A549 (cell line): ENCODE results near the gene RELN. TPM values are rescaled to one million over a fixed set of nuclear protein-coding genes. Genes with fewer than 3 reads are reported as not detected.

Experiments
- ATAC-seq, 2 experiments: fragments of 200-7000 bp in 1 of 2; fragments of >200 bp in 1 of 2; cut with Nextera tagmentation in 1 of 2; cut with Tn5 transposase in 1 of 2; 3 replicates each; pipeline versions ENCODE4 v1.8.0 to v1.9.1; 2018 to 2020; ENCODE audit warnings: mild to moderate bottlenecking in 1 of 2, moderate library complexity in 1 of 2
- CTCF ChIA-PET: fragments of 300-600 bp; sonication (Branson Sonifier 250); formaldehyde crosslinking; extraction: SDS; loops from one replicate; lab custom pipeline; 2021; ENCODE audit warnings: antibody characterized with exemption, inconsistent platforms; lab: Yijun Ruan, JAX
- POLR2A ChIA-PET: fragments of 350-600 bp; formaldehyde crosslinking; extraction: SDS; loops from one replicate; lab custom pipeline; 2021; ENCODE audit warnings: antibody characterized with exemption, inconsistent platforms; lab: Yijun Ruan, JAX
- DNase-seq, 2 experiments: peaks; one replicate each; pipeline versions ENCODE4 v3.0.0 to v3.0.0-alpha.2; 2011 to 2016; ENCODE audit warnings: low read depth in 1 of 2, low spot score in 1 of 2
- FAIRE-seq: peaks from 2 replicates; lab custom pipeline; 2011; peaks lifted over from hg19 to GRCh38; lab: Jason Lieb, UNC
- H3K27ac ChIP-seq, 2 experiments: fragments of >200 bp; sonication (Bioruptor Twin); formaldehyde crosslinking; 3 replicates each; pipeline ENCODE4 v1.5.1; 2016 to 2017
- H3K4me1 ChIP-seq: fragments of >200 bp; sonication (Bioruptor Twin); formaldehyde crosslinking; 3 replicates; pipeline ENCODE4 v1.6.1; 2016
- H3K4me2 ChIP-seq: fragments of >200 bp; sonication (Bioruptor Twin); formaldehyde crosslinking; 3 replicates; pipeline ENCODE4 v1.6.1; 2016
- H3K4me3 ChIP-seq: fragments of >200 bp; sonication (Bioruptor Twin); formaldehyde crosslinking; 3 replicates; pipeline ENCODE4 v1.5.1; 2016
- H3K9me3 ChIP-seq: fragments of >200 bp; sonication (Bioruptor Twin); formaldehyde crosslinking; 3 replicates; pipeline ENCODE4 v1.6.1; 2016
- BHLHE40 ChIP-seq: IDR thresholded peaks from 2 replicates; pipeline ENCODE4 v1.6.1; 2012; ENCODE audit warnings: low read depth, low read length, inconsistent platforms
- CBX2 ChIP-seq: fragments of 200-600 bp; sonication (generic); IDR thresholded peaks from 2 replicates; pipeline ENCODE4 v1.6.1; 2016; ENCODE audit warnings: low read depth, mild to moderate bottlenecking, borderline replicate concordance
- CHD2 ChIP-seq: fragments of 150-350 bp; IDR thresholded peaks from 2 replicates; pipeline ENCODE4 v1.6.1; 2014; ENCODE audit warnings: low read length; ENCODE audit not compliant: partially characterized antibody
- CHD4 ChIP-seq: fragments of 200-600 bp; sonication (generic); IDR thresholded peaks from 2 replicates; pipeline ENCODE4 v1.6.1; 2016; ENCODE audit warnings: antibody characterized with exemption, mild to moderate bottlenecking, borderline replicate concordance
- EHMT2 ChIP-seq: fragments of 200-600 bp; sonication (generic); IDR thresholded peaks from 2 replicates; pipeline ENCODE4 v1.6.1; 2016; ENCODE audit warnings: antibody characterized with exemption, low read depth, mild to moderate bottlenecking, moderate library complexity
- ESRRA ChIP-seq: fragments of 150-350 bp; IDR thresholded peaks from 2 replicates; pipeline ENCODE4 v1.6.1; 2014; ENCODE audit warnings: mild to moderate bottlenecking, low read length, borderline replicate concordance
- FOSB ChIP-seq: fragments of 250-450 bp; sonication (Bioruptor Pico); IDR thresholded peaks from 2 replicates; pipeline ENCODE4 v1.5.0; 2020; ENCODE audit warnings: mild to moderate bottlenecking, moderate library complexity
- FOXS1 ChIP-seq: fragments of 250-450 bp; sonication (Bioruptor Pico); IDR thresholded peaks from 2 replicates; pipeline ENCODE4 v1.5.0; 2020; ENCODE audit warnings: mild to moderate bottlenecking, moderate library complexity
- HOXA7 ChIP-seq: fragments of 250-450 bp; sonication (Bioruptor Pico); IDR thresholded peaks from 2 replicates; pipeline ENCODE4 v1.5.0; 2020; ENCODE audit warnings: mild to moderate bottlenecking, moderate library complexity
- HOXB13 ChIP-seq: fragments of 250-450 bp; sonication (Bioruptor Pico); IDR thresholded peaks from 2 replicates; pipeline ENCODE4 v1.5.0; 2020; ENCODE audit warnings: low read depth, mild to moderate bottlenecking, moderate library complexity
- HOXB5 ChIP-seq: fragments of 250-450 bp; sonication (Bioruptor Pico); IDR thresholded peaks from 2 replicates; pipeline ENCODE4 v1.5.0; 2020; ENCODE audit warnings: mild to moderate bottlenecking, moderate library complexity
- JUNB ChIP-seq: fragments of >200 bp; sonication (Bioruptor Twin); formaldehyde crosslinking; IDR thresholded peaks from 2 replicates; pipeline ENCODE4 v1.6.1; 2016
- KDM1A ChIP-seq: fragments of 200-600 bp; sonication (generic); IDR thresholded peaks from 2 replicates; pipeline ENCODE4 v1.6.1; 2016; ENCODE audit warnings: low read depth, mild to moderate bottlenecking
- MYC ChIP-seq: IDR thresholded peaks from 2 replicates; pipeline ENCODE4 v1.6.1; 2012; ENCODE audit warnings: mild to moderate bottlenecking, inconsistent platforms, low read length, improper control_type of control experiment, borderline replicate concordance
- NFE2L2 ChIP-seq: fragments of 150-350 bp; conservative IDR thresholded peaks from 2 replicates; pipeline ENCODE4 v1.6.1; 2014; ENCODE audit warnings: low read length
- NR3C1 ChIP-seq: fragments of >200 bp; sonication (Bioruptor Twin); formaldehyde crosslinking; IDR thresholded peaks from 3 replicates; pipeline ENCODE4 v1.6.1; 2017
- REST ChIP-seq: fragments of 200-600 bp; sonication (generic); IDR thresholded peaks from 2 replicates; pipeline ENCODE4 v1.6.1; 2016; ENCODE audit warnings: antibody characterized with exemption, mild to moderate bottlenecking, moderate library complexity
- RFX5 ChIP-seq: fragments of 450-650 bp; IDR thresholded peaks from 2 replicates; pipeline ENCODE4 v1.7.1; 2014; ENCODE audit warnings: antibody characterized with exemption, mild to moderate bottlenecking, moderate library complexity
- RNF2 ChIP-seq: fragments of 200-600 bp; sonication (generic); IDR thresholded peaks from 2 replicates; pipeline ENCODE4 v1.6.1; 2016; ENCODE audit warnings: low read depth, mild to moderate bottlenecking, antibody characterized with exemption, moderate library complexity, borderline replicate concordance
- SREBF2 ChIP-seq: fragments of 450-650 bp; IDR thresholded peaks from 2 replicates; pipeline ENCODE4 v1.6.1; 2014; ENCODE audit warnings: mild to moderate bottlenecking, moderate library complexity
- TFCP2L1 ChIP-seq: fragments of 250-450 bp; sonication (Bioruptor Pico); IDR thresholded peaks from 2 replicates; pipeline ENCODE4 v1.5.0; 2021; ENCODE audit warnings: mild to moderate bottlenecking
- TP53 ChIP-seq: fragments of 250-450 bp; sonication (Bioruptor Pico); IDR thresholded peaks from 2 replicates; pipeline ENCODE4 v1.5.0; 2021; ENCODE audit warnings: mild to moderate bottlenecking, moderate library complexity
- WGBS: methylation state at CpG from one replicate; pipeline ENCODE4 v1.1.6; 2017; ENCODE audit errors: missing lambda C conversion rate; 5-methylcytosine and 5-hydroxymethylcytosine counted together
- polyA plus RNA-seq, 4 experiments: library from polyadenylated mRNA; depleted of rRNA in 3 of 4; stranded (reverse); fragments of >200 nt; fragmentation: RNase III in 1 of 4; extraction: RNeasy Plus Mini Kit Qiagen cat#74134 plus additional on column Dnase treatment in 1 of 4; gene quantifications; 2 replicates in 3 of 4; 3 replicates in 1 of 4; pipeline ENCODE4 v1.2.3, GENCODE V29; 2011 to 2017
- TF ChIP-seq, protein P1 (sequence below): IDR thresholded peaks from 2 replicates; pipeline ENCODE4 v1.6.1; 2012; ENCODE audit warnings: low read depth, borderline replicate concordance
- TF ChIP-seq, protein P2 (sequence below): fragments of >200 bp; sonication (Bioruptor Twin); formaldehyde crosslinking; IDR thresholded peaks from 3 replicates; pipeline ENCODE4 v1.5.1; 2016

RELN gene
- polyA plus RNA-seq, 2 of the 4 experiments (the other 2 are of a cell fraction): not detected

DNA sequence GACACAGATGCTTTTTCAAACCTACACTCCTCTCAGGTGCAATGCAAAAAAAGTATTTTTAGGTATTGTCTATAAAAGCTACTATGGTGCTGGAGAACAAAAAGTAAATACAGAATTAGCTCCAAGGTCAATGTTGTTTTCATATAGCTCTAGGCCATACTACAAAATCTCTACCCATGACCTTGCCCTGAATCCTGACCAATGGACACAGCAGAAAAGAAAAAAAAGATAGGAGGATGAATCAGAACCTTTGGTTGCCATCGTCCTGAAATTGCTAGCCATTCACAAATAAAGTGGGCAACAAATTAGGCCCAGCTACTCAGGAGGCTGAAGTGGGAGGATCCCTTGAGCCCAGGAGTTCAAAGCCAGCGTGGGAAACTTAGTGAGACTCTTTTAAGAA lies 35.2 kb upstream of the RELN start:
- POLR2A ChIA-PET: no interaction called here

GRCh38 chr7:104023100-104023499 lies 33.6 kb upstream of the RELN start:
- no peaks in the 10 kb centered on the region for H3K4me1 ChIP-seq
- FAIRE-seq: no peak
- H3K4me3 ChIP-seq: no peak overlapping the region
- DNase-seq: no peak
- H3K4me2 ChIP-seq: no peak overlapping the region
- H3K9me3 ChIP-seq: no peaks in the 10 kb centered on the region
- no peak for ATAC-seq
- POLR2A ChIA-PET: no interaction called here
- CTCF ChIA-PET: interaction anchor here (0.6 to 1.5 kb wide), 2 partner anchors 11 to 52 kb away, joined by 4 to 5 read pairs; no protein-coding TSS in a partner anchor
- TF ChIP-seq, protein P1, sequence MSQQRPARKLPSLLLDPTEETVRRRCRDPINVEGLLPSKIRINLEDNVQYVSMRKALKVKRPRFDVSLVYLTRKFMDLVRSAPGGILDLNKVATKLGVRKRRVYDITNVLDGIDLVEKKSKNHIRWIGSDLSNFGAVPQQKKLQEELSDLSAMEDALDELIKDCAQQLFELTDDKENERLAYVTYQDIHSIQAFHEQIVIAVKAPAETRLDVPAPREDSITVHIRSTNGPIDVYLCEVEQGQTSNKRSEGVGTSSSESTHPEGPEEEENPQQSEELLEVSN: no peak
- no peak for TF ChIP-seq FOXS1 (CRISPR knock-in tag)
- TF ChIP-seq CHD4: no peak
- TF ChIP-seq MYC: no peak
- TF ChIP-seq JUNB: no peak
- TF ChIP-seq EHMT2: no peak
- TF ChIP-seq HOXA7 (CRISPR knock-in tag): no peak
- TF ChIP-seq NFE2L2: no peak
- TF ChIP-seq ESRRA: no peak
- no peak for TF ChIP-seq CHD2
- TF ChIP-seq TFCP2L1 (CRISPR knock-in tag): no peak
- TF ChIP-seq REST: no peak
- TF ChIP-seq RNF2: no peak
- TF ChIP-seq SREBF2: no peak
- TF ChIP-seq, protein P2, sequence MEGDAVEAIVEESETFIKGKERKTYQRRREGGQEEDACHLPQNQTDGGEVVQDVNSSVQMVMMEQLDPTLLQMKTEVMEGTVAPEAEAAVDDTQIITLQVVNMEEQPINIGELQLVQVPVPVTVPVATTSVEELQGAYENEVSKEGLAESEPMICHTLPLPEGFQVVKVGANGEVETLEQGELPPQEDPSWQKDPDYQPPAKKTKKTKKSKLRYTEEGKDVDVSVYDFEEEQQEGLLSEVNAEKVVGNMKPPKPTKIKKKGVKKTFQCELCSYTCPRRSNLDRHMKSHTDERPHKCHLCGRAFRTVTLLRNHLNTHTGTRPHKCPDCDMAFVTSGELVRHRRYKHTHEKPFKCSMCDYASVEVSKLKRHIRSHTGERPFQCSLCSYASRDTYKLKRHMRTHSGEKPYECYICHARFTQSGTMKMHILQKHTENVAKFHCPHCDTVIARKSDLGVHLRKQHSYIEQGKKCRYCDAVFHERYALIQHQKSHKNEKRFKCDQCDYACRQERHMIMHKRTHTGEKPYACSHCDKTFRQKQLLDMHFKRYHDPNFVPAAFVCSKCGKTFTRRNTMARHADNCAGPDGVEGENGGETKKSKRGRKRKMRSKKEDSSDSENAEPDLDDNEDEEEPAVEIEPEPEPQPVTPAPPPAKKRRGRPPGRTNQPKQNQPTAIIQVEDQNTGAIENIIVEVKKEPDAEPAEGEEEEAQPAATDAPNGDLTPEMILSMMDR: no peak
- no peak for TF ChIP-seq CBX2
- TF ChIP-seq, all 56 proteins: peak for 0
- H3K27ac ChIP-seq: no peak overlapping the region
- WGBS: 18% methylated on average over 3 of the region's 3 CpGs

More for the DNA sequence above, 35.2 kb upstream of the RELN start:
- no peaks in the 10 kb centered on the region for H3K9me3 ChIP-seq
- H3K4me2 ChIP-seq: no peak overlapping the region
- CTCF ChIA-PET: interaction anchor here (0.9 to 1.5 kb wide), 2 partner anchors 9 to 894 kb away, joined by 4 to 6 read pairs; no protein-coding TSS in a partner anchor
- H3K4me3 ChIP-seq: no peak overlapping the region
- H3K4me1 ChIP-seq: no peaks in the 10 kb centered on the region
- DNase-seq (no peak), ATAC-seq (no peak), FAIRE-seq (no peak)
- H3K27ac ChIP-seq: no peak overlapping the region
- WGBS: 1% methylated on average over 2 of the region's 2 CpGs
- TF ChIP-seq HOXB13 (CRISPR knock-in tag) (no peak), NR3C1 (no peak), FOSB (CRISPR knock-in tag) (no peak), BHLHE40 (no peak), TP53 (CRISPR knock-in tag) (no peak), CHD4 (no peak), HOXA7 (CRISPR knock-in tag) (no peak), HOXB5 (CRISPR knock-in tag) (no peak), RFX5 (no peak), KDM1A (no peak), FOXS1 (CRISPR knock-in tag) (no peak)
- TF ChIP-seq, protein P1: no peak
